Vagina (tissue), 2 donors: ENCODE data around the gene KCNG1. TPM values are rescaled to one million over a fixed set of nuclear protein-coding genes. Genes with fewer than 3 reads are reported as not detected.

ENCODE experiments used
- DNase-seq, 2 donors: peaks; one replicate each; pipeline ENCODE4 v3.0.0-alpha.2; 2017; ENCODE audit errors: extremely low spot score in 2 of 2
- H3K27ac ChIP-seq: fragments of 200-600 bp; sonication (generic); one replicate; pipeline ENCODE4 v1.5.1; 2019
- H3K27me3 ChIP-seq: fragments of 200-600 bp; sonication (generic); one replicate; pipeline ENCODE4 v1.5.1; 2019
- H3K36me3 ChIP-seq, 2 donors: fragments of 200-600 bp; sonication (generic); one replicate each; pipeline ENCODE4 v1.5.1; 2017 to 2019
- H3K4me1 ChIP-seq: fragments of 200-600 bp; sonication (generic); one replicate; pipeline ENCODE4 v1.5.1; 2019
- H3K4me3 ChIP-seq, 2 donors: fragments of 200-600 bp; sonication (generic); 1 replicate in 1 of 2; 2 replicates in 1 of 2; pipeline ENCODE4 v1.5.1; 2016 to 2019
- H3K9me3 ChIP-seq: fragments of 200-600 bp; sonication (generic); one replicate; pipeline ENCODE4 v1.5.1; 2019
- CTCF ChIP-seq, 3 experiments: fragments of 450-650 bp in 2 of 3; fragments of 200-600 bp in 1 of 3; sonication (generic) in 1 of 3; IDR thresholded peaks; one replicate each; pipeline ENCODE4 v1.5.1; 2017 to 2019; ENCODE audit warnings: antibody characterized with exemption in 3 of 3, mild to moderate bottlenecking in 2 of 3, moderate library complexity in 2 of 3
- POLR2A ChIP-seq, 2 donors: fragments of 450-650 bp; IDR thresholded peaks; one replicate each; pipeline ENCODE4 v1.6.1; 2017; ENCODE audit warnings: antibody characterized with exemption in 2 of 2, mild to moderate bottlenecking in 2 of 2, moderate library complexity in 2 of 2
- POLR2AphosphoS5 ChIP-seq, 2 donors: sonication (generic); formaldehyde crosslinking; IDR thresholded peaks; one replicate each; pipeline ENCODE4 v1.9.0; 2017; ENCODE audit warnings: antibody characterized with exemption in 2 of 2, mild to moderate bottlenecking in 2 of 2, low read depth in 1 of 2; ENCODE audit not compliant: insufficient read depth in 1 of 2
- intact Hi-C: fragments of 100-400 bp; cut with DNase I; formaldehyde crosslinking; loops from one replicate; pipeline ENCODE4 v1.15.1; 2023
- total RNA-seq: library from RNA; depleted of rRNA; stranded (reverse); fragments of >200 nt; gene quantifications from one replicate; pipeline ENCODE4 v1.2.3, GENCODE V29; 2016

Gene KCNG1
- total RNA-seq, 1 donor from 2014 or later: 7.9 TPM

GRCh38 chr20:50957276-50957675 is 65.6 kb downstream of the KCNG1 start:
- DNase-seq: no peak
- no peak for TF ChIP-seq POLR2AphosphoS5 (IDR thresholded peaks at IDR 0.05; ENCODE audit: insufficient read depth in 1 of 2, low read depth in 1 of 2)
- no peak for TF ChIP-seq CTCF (IDR thresholded peaks at IDR 0.05)
- TF ChIP-seq POLR2A (IDR thresholded peaks at IDR 0.05): no peak
- intact Hi-C loops: no loop called here
- Histone ChIP-seq H3K27ac (peak overlapping the region; percentile 90), H3K4me3 (peak overlapping the region; percentile 88 to 95), H3K4me1 (peaks cover 54% of the 10 kb centered on the region), H3K36me3 (peaks cover 0 to 6% of the 10 kb centered on the region in 2 donors), H3K27me3 (no peaks in the 10 kb centered on the region), H3K9me3 (no peaks in the 10 kb centered on the region)

- Histone ChIP-seq H3K9me3 (no peaks in the 10 kb centered on the region), H3K27ac (no peak overlapping the region), H3K4me3 (no peak overlapping the region), H3K27me3 (no peaks in the 10 kb centered on the region), H3K36me3 (peaks cover 0 to 24% of the 10 kb centered on the region in 2 donors), H3K4me1 (peaks cover 29% of the 10 kb centered on the region)
- TF ChIP-seq CTCF (IDR thresholded peaks at IDR 0.05) (no peak), POLR2A (IDR thresholded peaks at IDR 0.05) (no peak), POLR2AphosphoS5 (IDR thresholded peaks at IDR 0.05; ENCODE audit: insufficient read depth in 1 of 2, low read depth in 1 of 2) (no peak)
- DNase-seq: no peak
- intact Hi-C loops: no loop called here
Measured at GRCh38 chr20:50953821-50954220, 69.1 kb downstream of the KCNG1 start.

Other genes with a start within 250 kb of the KCNG1 start
- gene BCAS4, start 228.0 kb downstream of the KCNG1 start, total RNA-seq: 1.7 TPM
- 51.6 TPM for gene ADNP, start 91.7 kb downstream of the KCNG1 start, total RNA-seq
- 21.1 TPM for gene DPM1, start 64.6 kb downstream of the KCNG1 start, total RNA-seq
- gene MOCS3, start 64.3 kb downstream of the KCNG1 start, total RNA-seq: 3.2 TPM